SHP77 (cell line): ENCODE data around the gene ZNF814.
"Not testable (repeated sequence)": the region's sequence is repeated elsewhere in the genome, so short reads cannot be mapped to it uniquely, and the experiment has no call there.

Experiments
- DNase-seq, 2 experiments: peaks; one replicate each; lab custom pipeline; 2025; lab: John Stamatoyannopoulos, UW

The ZNF814 gene

DNA sequence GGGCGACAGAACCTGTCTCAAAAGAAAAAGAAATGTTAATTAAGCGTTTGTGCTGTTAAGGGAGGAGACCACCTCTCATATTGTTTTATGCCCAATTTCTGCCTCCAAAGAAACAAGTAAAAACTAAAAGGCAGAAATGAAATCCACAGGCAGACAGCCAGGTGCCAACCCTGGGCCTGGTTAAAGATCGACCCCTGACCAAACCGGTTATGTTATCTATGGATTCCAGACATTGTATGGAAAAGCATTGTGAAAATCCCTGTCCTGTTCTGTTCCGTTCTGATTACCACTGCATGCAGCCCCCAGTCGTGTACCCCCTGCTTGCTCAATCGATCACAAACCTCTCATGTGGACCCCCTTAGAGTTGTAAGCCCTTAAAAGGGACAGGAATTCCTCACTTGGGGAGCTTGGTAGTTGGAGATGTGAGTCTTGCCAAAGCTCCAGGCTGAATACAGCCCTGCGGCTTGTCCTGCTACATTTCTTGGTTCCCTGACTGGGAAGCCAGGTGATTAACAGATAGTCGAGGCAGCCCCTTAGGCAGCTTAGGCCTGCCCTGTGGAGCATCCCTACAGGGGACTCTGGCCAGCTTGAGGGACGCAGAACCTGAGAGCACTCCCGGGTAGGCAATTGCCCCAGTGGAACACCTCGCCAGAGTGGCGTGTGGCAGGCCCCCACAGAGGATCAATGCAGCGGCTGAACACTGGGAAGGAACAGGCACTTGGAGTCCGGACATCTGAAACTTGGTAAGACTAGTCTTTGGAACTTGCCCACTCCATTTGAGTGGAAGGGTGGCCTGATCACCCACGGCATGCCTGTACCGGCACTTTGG lies 73.4 kb downstream of the ZNF814 start:
- no peak for DNase-seq

DNA sequence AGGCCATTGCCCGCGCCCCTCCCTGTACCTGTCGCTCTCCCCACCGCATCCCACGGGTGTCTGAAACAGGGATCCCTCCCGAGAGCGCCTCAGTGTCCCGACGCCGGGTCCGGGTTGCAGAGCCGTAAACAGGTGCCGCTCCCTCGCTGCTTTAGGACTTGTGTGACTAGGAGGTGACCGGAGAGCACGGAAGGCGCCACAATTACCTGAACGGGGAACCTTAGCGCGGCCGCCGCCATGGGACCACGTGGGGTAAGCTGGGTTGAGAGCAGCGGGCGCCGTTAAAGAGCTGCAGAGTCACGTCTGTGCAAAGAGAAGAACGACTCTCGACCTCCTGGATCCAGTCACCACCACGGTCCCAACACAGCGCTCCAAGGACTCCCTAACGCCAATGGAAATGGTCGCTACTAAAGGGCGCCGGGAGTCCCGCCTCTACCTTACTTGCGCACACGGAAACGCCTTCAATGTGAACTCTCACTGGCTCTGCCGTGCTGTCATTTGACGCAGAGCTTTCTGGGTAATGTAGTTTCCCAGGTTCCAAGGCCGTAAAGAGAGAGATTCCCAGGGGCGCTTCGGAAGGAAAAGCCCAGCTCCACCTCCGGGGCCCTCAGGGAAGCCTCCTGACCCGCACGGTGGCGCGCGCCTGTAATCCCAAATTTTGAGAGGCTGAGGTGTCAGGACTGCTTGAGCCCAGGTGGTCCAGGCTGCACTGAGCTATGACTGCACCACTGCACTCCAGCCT lies 74.2 kb downstream of the ZNF814 start, which contains the start of gene ZNF552:
Gene ZNF552, minus strand, starts transcription at position 409 of the 742 bp plus-strand sequence. Its CDS starts 170 bp downstream, at position 239.
- DNase-seq = peak; percentile 93 to 95

GRCh38 chr19:57813919-57814504 lies 74.8 kb downstream of the ZNF814 start:
- no peak for DNase-seq

DNA sequence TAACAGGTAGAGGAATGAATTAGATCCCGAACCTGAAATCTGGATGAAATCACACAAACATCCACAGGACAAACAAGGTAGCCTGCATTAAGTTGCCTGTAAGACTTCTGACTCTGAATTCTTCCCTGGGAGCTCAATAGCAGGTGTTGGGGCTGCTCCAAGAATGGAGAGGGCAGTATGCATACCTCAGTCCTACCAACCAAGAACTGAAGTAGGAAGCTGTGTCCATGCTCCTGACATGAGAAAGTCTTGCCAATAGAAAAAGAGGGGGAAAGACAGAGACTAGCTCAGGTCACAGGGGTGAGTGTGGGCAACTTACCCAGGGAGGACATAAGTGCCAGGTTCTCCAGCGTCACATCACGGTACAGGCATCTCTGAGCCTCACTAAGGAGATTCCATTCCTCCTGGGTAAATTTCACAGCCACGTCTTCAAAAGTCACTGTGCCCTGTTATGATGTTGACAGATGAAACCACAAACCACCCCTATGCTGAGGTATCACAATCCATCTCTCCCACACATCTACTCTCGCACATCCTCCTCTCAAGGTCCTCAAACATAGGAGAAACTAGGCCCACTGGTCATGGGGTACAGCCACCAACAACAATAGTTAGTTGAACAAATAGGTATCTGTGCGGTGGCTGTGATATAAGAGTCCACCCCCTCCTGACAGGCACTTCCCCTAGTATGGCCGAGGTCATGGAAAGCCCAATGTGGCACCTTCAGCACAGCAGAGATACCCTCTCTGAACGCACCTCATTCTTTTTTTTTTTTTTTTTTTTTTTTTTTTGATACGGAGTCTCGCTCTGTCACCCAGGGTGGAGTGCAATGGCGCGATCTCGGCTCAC lies 75.6 kb downstream of the ZNF814 start:
- DNase-seq = not testable (repeated sequence)

DNA sequence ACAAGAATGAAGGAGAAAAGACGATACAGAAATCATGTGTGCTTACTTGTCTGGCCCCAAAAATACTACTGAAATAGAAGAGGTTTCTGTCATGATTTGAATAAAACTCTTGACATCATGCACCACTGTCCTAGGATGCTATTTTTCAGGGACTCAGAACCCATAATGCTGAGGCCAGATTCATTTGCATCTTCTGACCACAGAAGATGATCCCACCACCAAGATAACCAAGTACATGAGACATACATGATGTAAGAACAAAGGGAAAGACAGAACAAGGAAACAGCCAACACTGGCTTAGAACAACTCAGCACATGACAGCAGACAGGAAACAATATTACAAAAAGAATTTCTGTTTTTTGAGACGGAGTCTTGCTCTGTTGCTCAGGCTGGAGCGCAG lies 76.6 kb downstream of the ZNF814 start:
- no peak for DNase-seq

GRCh38 chr19:57810410-57811295 lies 78.2 kb downstream of the ZNF814 start:
- not testable (repeated sequence) for DNase-seq

DNA sequence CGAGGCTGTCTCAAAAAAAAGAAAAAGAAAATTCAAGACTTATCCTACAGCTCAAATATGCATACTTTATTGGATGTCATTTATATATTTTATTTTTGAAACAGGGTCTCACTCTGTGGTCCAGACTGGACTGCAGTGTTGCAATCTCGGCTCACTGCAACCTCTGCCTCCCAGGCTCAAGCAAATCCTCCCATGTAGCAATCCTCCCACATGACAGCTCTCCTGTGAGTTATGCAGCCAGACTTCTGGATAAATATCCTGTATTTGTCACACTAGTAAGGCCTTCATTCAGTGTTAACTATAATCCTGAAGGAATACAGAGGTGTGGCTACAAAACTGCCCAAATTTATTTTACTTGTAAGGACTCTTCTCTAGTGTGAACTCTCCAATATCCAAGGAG lies 81.3 kb downstream of the ZNF814 start:
- no peak for DNase-seq

GRCh38 chr19:57803594-57804325 lies 85.1 kb downstream of the ZNF814 start:
- no peak for DNase-seq

GRCh38 chr19:57803265-57803593 lies 85.6 kb downstream of the ZNF814 start:
- DNase-seq = no peak

DNA sequence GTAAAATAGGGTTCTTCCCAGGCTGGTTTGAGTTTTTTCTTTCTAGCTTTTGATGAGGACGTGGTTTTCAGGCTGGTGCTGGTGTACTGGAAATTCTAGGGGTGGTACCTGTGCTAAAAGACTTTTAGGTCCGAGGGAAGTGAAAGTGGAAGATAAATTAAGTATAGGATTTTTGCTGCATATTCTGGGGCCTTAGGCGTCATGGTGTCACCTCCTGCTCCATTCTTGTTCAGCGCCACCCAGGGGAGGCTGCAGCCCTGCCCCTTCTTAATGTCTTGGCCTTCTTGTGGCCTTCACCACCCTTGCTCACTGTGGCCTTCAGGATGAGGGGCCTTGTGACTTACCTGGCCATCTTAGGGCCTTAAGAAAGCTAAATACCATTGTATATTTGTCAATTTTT lies 86.6 kb downstream of the ZNF814 start:
- no peak for DNase-seq

- DNase-seq = no peak
These were observed 88.1 kb downstream of the ZNF814 start for GRCh38 chr19:57800696-57801095.
